GM18507 (cell line): ENCODE data around the gene OR5H14.
"Not testable (repeated sequence)": the region's sequence is repeated elsewhere in the genome, so short reads cannot be mapped to it uniquely, and the experiment has no call there.

ENCODE experiments used
- DNase-seq: peaks from one replicate; pipeline ENCODE4 v3.0.0; 2011; ENCODE audit warnings: low read depth; ENCODE audit not compliant: insufficient read length; ENCODE audit errors: extremely low spot score
- FAIRE-seq: peaks from 2 replicates; lab custom pipeline; 2011; peaks lifted over from hg19 to GRCh38; lab: Jason Lieb, UNC

The OR5H14 gene

GRCh38 chr3:98188545-98188944 lies 41.3 kb downstream of the OR5H14 start:
- FAIRE-seq (no peak), DNase-seq (no peak)

GRCh38 chr3:98190911-98191310 lies 43.6 kb downstream of the OR5H14 start:
- FAIRE-seq, DNase-seq: not testable (repeated sequence)

GRCh38 chr3:98196293-98196692 lies 49.0 kb downstream of the OR5H14 start:
- FAIRE-seq, DNase-seq: not testable (repeated sequence)

- FAIRE-seq = no peak
- no peak for DNase-seq
Measured at GRCh38 chr3:98199020-98199419, 51.7 kb downstream of the OR5H14 start.
